ENCODE results near the gene ZYX. TPM values are rescaled to one million over a fixed set of nuclear protein-coding genes. Genes with fewer than 3 reads are reported as not detected.

Gene ZYX
- total and polyA plus RNA-seq, 9 of the 15 experiments (the other 6 are each of a cell fraction or from before 2014, with no cell fraction given) = 1.8 to 130 (median 15.7) TPM

GRCh38 chr7:143426479-143427142, 45.5 kb downstream of the ZYX start (continued):
- TF ChIP-seq, protein P1, sequence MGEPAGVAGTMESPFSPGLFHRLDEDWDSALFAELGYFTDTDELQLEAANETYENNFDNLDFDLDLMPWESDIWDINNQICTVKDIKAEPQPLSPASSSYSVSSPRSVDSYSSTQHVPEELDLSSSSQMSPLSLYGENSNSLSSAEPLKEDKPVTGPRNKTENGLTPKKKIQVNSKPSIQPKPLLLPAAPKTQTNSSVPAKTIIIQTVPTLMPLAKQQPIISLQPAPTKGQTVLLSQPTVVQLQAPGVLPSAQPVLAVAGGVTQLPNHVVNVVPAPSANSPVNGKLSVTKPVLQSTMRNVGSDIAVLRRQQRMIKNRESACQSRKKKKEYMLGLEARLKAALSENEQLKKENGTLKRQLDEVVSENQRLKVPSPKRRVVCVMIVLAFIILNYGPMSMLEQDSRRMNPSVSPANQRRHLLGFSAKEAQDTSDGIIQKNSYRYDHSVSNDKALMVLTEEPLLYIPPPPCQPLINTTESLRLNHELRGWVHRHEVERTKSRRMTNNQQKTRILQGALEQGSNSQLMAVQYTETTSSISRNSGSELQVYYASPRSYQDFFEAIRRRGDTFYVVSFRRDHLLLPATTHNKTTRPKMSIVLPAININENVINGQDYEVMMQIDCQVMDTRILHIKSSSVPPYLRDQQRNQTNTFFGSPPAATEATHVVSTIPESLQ (CRISPR knock-in tag; IDR thresholded peaks at IDR 0.05) = no peak
- TF ChIP-seq DMBX1 (CRISPR knock-in tag; IDR thresholded peaks at IDR 0.05; ENCODE audit: borderline replicate concordance) (no peak; the same call in 1 of the 2 replicates), STAG1 (CRISPR knock-in tag; IDR thresholded peaks at IDR 0.05; ENCODE audit: borderline replicate concordance) (no peak), TEAD4 (IDR thresholded peaks at IDR 0.05; ENCODE audit: low read length) (peak; percentile 89), TEAD4 (CRISPR knock-in tag; IDR thresholded peaks at IDR 0.05; ENCODE audit: borderline replicate concordance) (no peak), ETV6 (IDR thresholded peaks at IDR 0.05; ENCODE audit: borderline replicate concordance in 1 of 2, low read depth in 2 of 2, low read length in 1 of 2) (no peak), ETV6 (CRISPR knock-in tag; IDR thresholded peaks at IDR 0.05; ENCODE audit: borderline replicate concordance) (no peak), SNRNP70 (optimal IDR thresholded peaks at IDR 0.05; ENCODE audit: low read depth, low read length) (no peak), SRSF9 (IDR thresholded peaks at IDR 0.05; ENCODE audit: borderline replicate concordance, low read depth, low read length) (no peak), RFX1 (IDR thresholded peaks at IDR 0.05) (no peak; the same call in 1 of the 2 replicates), HNRNPUL1 (IDR thresholded peaks at IDR 0.05; ENCODE audit: low read length) (no peak), HNRNPH1 (optimal IDR thresholded peaks at IDR 0.05; ENCODE audit: low read depth, low read length) (no peak), MLLT1 (IDR thresholded peaks at IDR 0.05) (no peak), PML (IDR thresholded peaks at IDR 0.05; ENCODE audit: low read length) (peak; percentile 67; the same call in 1 of the 2 replicates), YBX1 (IDR thresholded peaks at IDR 0.05) (no peak), PYGO2 (tag; IDR thresholded peaks at IDR 0.05) (no peak), NR2C2 (CRISPR knock-in tag; IDR thresholded peaks at IDR 0.05) (no peak), NR2C2 (tag; IDR thresholded peaks at IDR 0.05) (peak; percentile 75), PHF8 (IDR thresholded peaks at IDR 0.05; ENCODE audit: borderline replicate concordance, low read length) (no peak), NCOA6 (IDR thresholded peaks at IDR 0.05) (no peak), SREBF2 (CRISPR knock-in tag; IDR thresholded peaks at IDR 0.05) (no peak)
- TF ChIP-seq, protein P2, sequence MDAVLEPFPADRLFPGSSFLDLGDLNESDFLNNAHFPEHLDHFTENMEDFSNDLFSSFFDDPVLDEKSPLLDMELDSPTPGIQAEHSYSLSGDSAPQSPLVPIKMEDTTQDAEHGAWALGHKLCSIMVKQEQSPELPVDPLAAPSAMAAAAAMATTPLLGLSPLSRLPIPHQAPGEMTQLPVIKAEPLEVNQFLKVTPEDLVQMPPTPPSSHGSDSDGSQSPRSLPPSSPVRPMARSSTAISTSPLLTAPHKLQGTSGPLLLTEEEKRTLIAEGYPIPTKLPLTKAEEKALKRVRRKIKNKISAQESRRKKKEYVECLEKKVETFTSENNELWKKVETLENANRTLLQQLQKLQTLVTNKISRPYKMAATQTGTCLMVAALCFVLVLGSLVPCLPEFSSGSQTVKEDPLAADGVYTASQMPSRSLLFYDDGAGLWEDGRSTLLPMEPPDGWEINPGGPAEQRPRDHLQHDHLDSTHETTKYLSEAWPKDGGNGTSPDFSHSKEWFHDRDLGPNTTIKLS (IDR thresholded peaks at IDR 0.05; ENCODE audit: borderline replicate concordance, low read depth) = 0 out of 2 replicates have a peak, but pooled peaks have one; percentile 28
- TF ChIP-seq, protein P3, sequence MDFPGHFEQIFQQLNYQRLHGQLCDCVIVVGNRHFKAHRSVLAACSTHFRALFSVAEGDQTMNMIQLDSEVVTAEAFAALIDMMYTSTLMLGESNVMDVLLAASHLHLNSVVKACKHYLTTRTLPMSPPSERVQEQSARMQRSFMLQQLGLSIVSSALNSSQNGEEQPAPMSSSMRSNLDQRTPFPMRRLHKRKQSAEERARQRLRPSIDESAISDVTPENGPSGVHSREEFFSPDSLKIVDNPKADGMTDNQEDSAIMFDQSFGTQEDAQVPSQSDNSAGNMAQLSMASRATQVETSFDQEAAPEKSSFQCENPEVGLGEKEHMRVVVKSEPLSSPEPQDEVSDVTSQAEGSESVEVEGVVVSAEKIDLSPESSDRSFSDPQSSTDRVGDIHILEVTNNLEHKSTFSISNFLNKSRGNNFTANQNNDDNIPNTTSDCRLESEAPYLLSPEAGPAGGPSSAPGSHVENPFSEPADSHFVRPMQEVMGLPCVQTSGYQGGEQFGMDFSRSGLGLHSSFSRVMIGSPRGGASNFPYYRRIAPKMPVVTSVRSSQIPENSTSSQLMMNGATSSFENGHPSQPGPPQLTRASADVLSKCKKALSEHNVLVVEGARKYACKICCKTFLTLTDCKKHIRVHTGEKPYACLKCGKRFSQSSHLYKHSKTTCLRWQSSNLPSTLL (IDR thresholded peaks at IDR 0.05) = peak; percentile 64; the same call in 1 of the 2 replicates

All from K562 (cell line).